GM12878 (cell line): ENCODE measurements around the gene PCSK5. TPM values are rescaled to one million over a fixed set of nuclear protein-coding genes. Genes with fewer than 3 reads are reported as not detected.

Experiments
- BRCA1 ChIP-seq: IDR thresholded peaks from 2 replicates; pipeline ENCODE4 v1.6.1; 2011; ENCODE audit warnings: low read depth, low read length, improper control_type of control experiment
- DPF2 ChIP-seq: fragments of 450-650 bp; IDR thresholded peaks from 2 replicates; pipeline ENCODE4 v1.6.1; 2017; ENCODE audit warnings: mild to moderate bottlenecking
- PAX5 ChIP-seq: IDR thresholded peaks from 2 replicates; pipeline ENCODE4 v1.6.1; 2011; ENCODE audit warnings: low read depth, low read length, borderline replicate concordance
- STAT3 ChIP-seq: IDR thresholded peaks from 2 replicates; pipeline ENCODE4 v1.6.1; 2011; ENCODE audit warnings: low read depth, low read length, improper control_type of control experiment
- ZNF24 ChIP-seq: fragments of 450-650 bp; IDR thresholded peaks from 2 replicates; pipeline ENCODE4 v1.6.1; 2017; ENCODE audit warnings: antibody characterized with exemption, mild to moderate bottlenecking
- polyA plus RNA-seq, 11 experiments: library from polyadenylated mRNA; depleted of rRNA in 4 of 11; unstranded in 6 of 11; stranded (reverse) in 5 of 11; fragments of >200 nt; fragmentation: Nextera tagmentation in 4 of 11; fragmentation: Illumina TruSeq in 1 of 11; extraction: Ambion mirVana in 4 of 11; extraction: Trizol in 1 of 11; gene quantifications; 1 replicate in 1 of 11; 2 replicates in 10 of 11; pipeline versions ENCODE4 v1.2.1 to v1.2.3, GENCODE V29; 2011 to 2016; ENCODE audit warnings: inconsistent platforms in 2 of 11, missing spikeins in 2 of 11, low read depth in 1 of 11
- total RNA-seq, 4 experiments: library from RNA; depleted of rRNA in 3 of 4; stranded (reverse); fragments of >200 nt in 3 of 4; fragmentation: Illumina TruSeq in 1 of 4; extraction: Trizol in 1 of 4; gene quantifications; 2 replicates each; pipeline versions ENCODE4 v1.2.1 to v1.2.3, GENCODE V29; 2013 to 2021
- TF ChIP-seq, protein P1 (sequence below): fragments of 450-650 bp; IDR thresholded peaks from 2 replicates; pipeline ENCODE4 v1.6.1; 2017; ENCODE audit warnings: mild to moderate bottlenecking, low read depth, inconsistent platforms; ENCODE audit not compliant: poor library complexity, severe bottlenecking
- TF ChIP-seq, protein P2 (sequence below): fragments of 450-650 bp; formaldehyde crosslinking; IDR thresholded peaks from 2 replicates; pipeline ENCODE4 v1.5.0; 2022; ENCODE audit warnings: mild to moderate bottlenecking, missing genetic modification characterization
- TF ChIP-seq, protein P3 (sequence below): IDR thresholded peaks from 2 replicates; pipeline ENCODE4 v1.6.1; 2012; ENCODE audit warnings: low read depth, low read length, improper control_type of control experiment
- TF ChIP-seq, protein P4 (sequence below): fragments of 450-650 bp; IDR thresholded peaks from 2 replicates; pipeline ENCODE4 v1.6.1; 2016; ENCODE audit warnings: mild to moderate bottlenecking

Gene PCSK5
- total and polyA plus RNA-seq, 10 of the 15 experiments (the other 5 are each of a cell fraction or from before 2014, with no cell fraction given): 0.01 to 0.13 (median 0.04) TPM; not detected in 3

DNA sequence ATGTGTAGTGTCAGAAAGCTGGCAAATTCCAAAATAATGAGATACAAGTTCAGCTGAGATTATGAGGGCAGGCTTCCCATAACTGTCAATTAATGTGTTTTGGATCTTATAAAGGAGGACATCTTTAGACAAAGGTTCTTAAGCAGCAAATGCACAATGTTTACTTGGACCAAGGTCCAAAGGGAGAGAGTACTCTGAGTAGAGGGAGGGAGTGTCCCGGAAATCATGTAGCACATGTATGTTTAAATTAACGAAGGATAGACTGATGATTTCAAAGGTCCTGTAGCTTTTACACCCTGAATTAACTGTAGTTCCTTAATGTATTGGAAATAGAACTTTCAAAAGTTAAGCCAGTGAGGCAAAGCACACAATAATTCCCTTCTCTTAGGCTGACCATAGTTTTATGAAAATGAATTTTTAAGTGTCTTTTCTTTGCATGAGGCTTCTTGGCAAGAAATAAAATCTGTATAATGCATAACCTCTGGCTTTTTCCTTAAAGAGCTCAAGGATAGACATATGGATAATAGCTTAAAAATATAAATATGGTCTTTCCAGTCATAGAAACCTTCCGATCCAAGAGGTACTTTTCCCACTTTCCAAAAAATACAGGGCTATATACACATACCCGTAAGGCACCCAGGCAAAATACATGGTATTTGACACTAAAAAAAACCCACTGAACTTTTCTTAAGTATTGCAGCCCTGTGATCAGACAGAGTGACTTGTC lies 93.0 kb downstream of the PCSK5 start (continued):
- TF ChIP-seq, protein P1, sequence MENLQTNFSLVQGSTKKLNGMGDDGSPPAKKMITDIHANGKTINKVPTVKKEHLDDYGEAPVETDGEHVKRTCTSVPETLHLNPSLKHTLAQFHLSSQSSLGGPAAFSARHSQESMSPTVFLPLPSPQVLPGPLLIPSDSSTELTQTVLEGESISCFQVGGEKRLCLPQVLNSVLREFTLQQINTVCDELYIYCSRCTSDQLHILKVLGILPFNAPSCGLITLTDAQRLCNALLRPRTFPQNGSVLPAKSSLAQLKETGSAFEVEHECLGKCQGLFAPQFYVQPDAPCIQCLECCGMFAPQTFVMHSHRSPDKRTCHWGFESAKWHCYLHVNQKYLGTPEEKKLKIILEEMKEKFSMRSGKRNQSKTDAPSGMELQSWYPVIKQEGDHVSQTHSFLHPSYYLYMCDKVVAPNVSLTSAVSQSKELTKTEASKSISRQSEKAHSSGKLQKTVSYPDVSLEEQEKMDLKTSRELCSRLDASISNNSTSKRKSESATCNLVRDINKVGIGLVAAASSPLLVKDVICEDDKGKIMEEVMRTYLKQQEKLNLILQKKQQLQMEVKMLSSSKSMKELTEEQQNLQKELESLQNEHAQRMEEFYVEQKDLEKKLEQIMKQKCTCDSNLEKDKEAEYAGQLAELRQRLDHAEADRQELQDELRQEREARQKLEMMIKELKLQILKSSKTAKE: no peak
- no peak for TF ChIP-seq ZNF24
- TF ChIP-seq, protein P2, sequence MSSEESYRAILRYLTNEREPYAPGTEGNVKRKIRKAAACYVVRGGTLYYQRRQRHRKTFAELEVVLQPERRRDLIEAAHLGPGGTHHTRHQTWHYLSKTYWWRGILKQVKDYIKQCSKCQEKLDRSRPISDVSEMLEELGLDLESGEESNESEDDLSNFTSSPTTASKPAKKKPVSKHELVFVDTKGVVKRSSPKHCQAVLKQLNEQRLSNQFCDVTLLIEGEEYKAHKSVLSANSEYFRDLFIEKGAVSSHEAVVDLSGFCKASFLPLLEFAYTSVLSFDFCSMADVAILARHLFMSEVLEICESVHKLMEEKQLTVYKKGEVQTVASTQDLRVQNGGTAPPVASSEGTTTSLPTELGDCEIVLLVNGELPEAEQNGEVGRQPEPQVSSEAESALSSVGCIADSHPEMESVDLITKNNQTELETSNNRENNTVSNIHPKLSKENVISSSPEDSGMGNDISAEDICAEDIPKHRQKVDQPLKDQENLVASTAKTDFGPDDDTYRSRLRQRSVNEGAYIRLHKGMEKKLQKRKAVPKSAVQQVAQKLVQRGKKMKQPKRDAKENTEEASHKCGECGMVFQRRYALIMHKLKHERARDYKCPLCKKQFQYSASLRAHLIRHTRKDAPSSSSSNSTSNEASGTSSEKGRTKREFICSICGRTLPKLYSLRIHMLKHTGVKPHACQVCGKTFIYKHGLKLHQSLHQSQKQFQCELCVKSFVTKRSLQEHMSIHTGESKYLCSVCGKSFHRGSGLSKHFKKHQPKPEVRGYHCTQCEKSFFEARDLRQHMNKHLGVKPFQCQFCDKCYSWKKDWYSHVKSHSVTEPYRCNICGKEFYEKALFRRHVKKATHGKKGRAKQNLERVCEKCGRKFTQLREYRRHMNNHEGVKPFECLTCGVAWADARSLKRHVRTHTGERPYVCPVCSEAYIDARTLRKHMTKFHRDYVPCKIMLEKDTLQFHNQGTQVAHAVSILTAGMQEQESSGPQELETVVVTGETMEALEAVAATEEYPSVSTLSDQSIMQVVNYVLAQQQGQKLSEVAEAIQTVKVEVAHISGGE (CRISPR knock-in tag): no peak
- TF ChIP-seq PAX5: no peak
- no peak for TF ChIP-seq DPF2
- TF ChIP-seq BRCA1: no peak
- TF ChIP-seq, protein P3, sequence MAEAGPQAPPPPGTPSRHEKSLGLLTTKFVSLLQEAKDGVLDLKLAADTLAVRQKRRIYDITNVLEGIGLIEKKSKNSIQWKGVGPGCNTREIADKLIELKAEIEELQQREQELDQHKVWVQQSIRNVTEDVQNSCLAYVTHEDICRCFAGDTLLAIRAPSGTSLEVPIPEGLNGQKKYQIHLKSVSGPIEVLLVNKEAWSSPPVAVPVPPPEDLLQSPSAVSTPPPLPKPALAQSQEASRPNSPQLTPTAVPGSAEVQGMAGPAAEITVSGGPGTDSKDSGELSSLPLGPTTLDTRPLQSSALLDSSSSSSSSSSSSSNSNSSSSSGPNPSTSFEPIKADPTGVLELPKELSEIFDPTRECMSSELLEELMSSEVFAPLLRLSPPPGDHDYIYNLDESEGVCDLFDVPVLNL: no peak
- TF ChIP-seq STAT3: no peak
- TF ChIP-seq, protein P4, sequence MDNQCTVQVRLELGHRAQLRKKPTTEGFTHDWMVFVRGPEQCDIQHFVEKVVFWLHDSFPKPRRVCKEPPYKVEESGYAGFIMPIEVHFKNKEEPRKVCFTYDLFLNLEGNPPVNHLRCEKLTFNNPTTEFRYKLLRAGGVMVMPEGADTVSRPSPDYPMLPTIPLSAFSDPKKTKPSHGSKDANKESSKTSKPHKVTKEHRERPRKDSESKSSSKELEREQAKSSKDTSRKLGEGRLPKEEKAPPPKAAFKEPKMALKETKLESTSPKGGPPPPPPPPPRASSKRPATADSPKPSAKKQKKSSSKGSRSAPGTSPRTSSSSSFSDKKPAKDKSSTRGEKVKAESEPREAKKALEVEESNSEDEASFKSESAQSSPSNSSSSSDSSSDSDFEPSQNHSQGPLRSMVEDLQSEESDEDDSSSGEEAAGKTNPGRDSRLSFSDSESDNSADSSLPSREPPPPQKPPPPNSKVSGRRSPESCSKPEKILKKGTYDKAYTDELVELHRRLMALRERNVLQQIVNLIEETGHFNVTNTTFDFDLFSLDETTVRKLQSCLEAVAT: no peak
